ENCODE data around the gene AOAH. TPM values are rescaled to one million over a fixed set of nuclear protein-coding genes. Genes with fewer than 3 reads are reported as not detected.

Gene AOAH
- total and polyA plus RNA-seq, 12 donors: 3.4 to 52.0 (median 13.6) TPM

GRCh38 chr7:36692456-36692855 lies 31.8 kb downstream of the AOAH start:
- no peak overlapping the region for H3K4me3 ChIP-seq
- DNase-seq: no peak
- H3K27me3 ChIP-seq: no peaks in the 10 kb centered on the region
- TF ChIP-seq, protein P1, sequence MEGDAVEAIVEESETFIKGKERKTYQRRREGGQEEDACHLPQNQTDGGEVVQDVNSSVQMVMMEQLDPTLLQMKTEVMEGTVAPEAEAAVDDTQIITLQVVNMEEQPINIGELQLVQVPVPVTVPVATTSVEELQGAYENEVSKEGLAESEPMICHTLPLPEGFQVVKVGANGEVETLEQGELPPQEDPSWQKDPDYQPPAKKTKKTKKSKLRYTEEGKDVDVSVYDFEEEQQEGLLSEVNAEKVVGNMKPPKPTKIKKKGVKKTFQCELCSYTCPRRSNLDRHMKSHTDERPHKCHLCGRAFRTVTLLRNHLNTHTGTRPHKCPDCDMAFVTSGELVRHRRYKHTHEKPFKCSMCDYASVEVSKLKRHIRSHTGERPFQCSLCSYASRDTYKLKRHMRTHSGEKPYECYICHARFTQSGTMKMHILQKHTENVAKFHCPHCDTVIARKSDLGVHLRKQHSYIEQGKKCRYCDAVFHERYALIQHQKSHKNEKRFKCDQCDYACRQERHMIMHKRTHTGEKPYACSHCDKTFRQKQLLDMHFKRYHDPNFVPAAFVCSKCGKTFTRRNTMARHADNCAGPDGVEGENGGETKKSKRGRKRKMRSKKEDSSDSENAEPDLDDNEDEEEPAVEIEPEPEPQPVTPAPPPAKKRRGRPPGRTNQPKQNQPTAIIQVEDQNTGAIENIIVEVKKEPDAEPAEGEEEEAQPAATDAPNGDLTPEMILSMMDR (IDR thresholded peaks at IDR 0.05): no peak
- TF ChIP-seq POLR2A (IDR thresholded peaks at IDR 0.05): no peak
- no peak overlapping the region for H3K27ac ChIP-seq
- no peaks in the 10 kb centered on the region for H3K4me1 ChIP-seq (replicated peaks in 1 of 2)
- 58 to 65% (median 64%) methylated on average over 5 of the region's 5 CpGs for WGBS, 4 donors
- H3K36me3 ChIP-seq (replicated peaks in 1 of 2): no peaks in the 10 kb centered on the region
- intact Hi-C loops (cut with DNase I): no loop called here
- no peaks in the 10 kb centered on the region for H3K9me3 ChIP-seq (replicated peaks in 1 of 3)

DNA sequence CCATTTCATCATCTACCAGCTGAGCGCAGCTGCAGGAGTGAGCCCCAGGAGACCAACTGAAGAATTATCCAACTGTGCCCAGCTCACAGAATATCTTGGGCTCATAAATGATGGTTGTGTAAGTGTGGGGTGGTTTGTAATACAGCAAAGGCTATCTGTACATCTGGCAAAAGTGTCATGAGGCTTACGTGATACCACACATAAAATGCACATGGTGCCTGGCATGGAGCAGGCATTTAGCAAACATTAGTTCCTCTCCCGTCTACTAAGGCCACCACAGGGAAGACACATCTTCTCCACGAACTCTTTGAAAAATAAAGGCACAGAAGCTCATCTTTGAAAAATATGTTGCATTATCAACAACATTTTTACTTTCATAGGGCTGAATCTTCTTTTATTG lies 32.3 kb downstream of the AOAH start:
- WGBS, 4 donors: 55 to 76% (median 63%) methylated on average over 4 of the region's 4 CpGs
- no peak for TF ChIP-seq POLR2A (IDR thresholded peaks at IDR 0.05)
- TF ChIP-seq, protein P1 (IDR thresholded peaks at IDR 0.05): no peak

DNA sequence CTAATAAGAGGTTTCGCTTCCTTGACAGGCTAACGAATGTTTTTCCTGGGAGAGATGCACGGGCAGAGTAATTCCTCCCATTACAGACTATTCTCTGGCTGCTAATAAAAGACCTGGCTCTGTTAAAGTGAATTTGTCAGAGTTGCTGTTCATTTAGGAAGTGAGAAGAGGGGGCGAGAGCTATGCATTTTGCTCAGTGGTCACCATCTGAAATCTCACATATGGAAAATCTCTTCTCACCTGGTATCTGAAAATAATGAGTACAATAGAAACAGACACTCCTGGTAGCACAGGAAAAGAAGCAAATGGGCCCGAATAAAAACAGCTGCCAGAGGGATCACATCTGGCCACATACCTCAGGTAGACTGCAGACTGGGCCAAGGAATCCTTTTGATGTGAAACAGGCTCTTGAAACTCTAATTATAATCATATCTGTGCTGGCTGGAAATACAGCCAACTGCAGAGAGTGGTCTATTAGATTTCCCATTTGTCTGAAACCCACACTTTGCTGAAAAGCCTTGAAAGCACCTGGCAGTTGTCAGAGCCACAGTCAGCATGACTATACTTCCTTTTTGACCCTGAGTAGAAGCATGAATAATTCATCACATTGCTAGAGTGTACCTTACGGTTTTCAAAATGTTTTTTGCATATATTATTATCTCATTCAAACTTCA lies 33.6 kb downstream of the AOAH start:
- no peaks in the 10 kb centered on the region for H3K27me3 ChIP-seq
- intact Hi-C loops (cut with DNase I): no loop called here
- no peak overlapping the region for H3K4me3 ChIP-seq
- WGBS, 4 donors: 55 to 60% (median 60%) methylated on average over 6 of the region's 6 CpGs
- no peaks in the 10 kb centered on the region for H3K9me3 ChIP-seq (replicated peaks in 1 of 3)
- TF ChIP-seq POLR2A (IDR thresholded peaks at IDR 0.05): no peak
- TF ChIP-seq, protein P1 (IDR thresholded peaks at IDR 0.05): no peak
- H3K27ac ChIP-seq: no peak overlapping the region
- H3K36me3 ChIP-seq (replicated peaks in 1 of 2): no peaks in the 10 kb centered on the region
- no peaks in the 10 kb centered on the region for H3K4me1 ChIP-seq (replicated peaks in 1 of 2)
- DNase-seq: no peak

More for the DNA sequence above, 32.3 kb downstream of the AOAH start:
- H3K4me3 ChIP-seq: no peak overlapping the region
- H3K36me3 ChIP-seq (replicated peaks in 1 of 2): no peaks in the 10 kb centered on the region
- H3K9me3 ChIP-seq (replicated peaks in 1 of 3): no peaks in the 10 kb centered on the region
- no peak overlapping the region for H3K27ac ChIP-seq
- no peaks in the 10 kb centered on the region for H3K4me1 ChIP-seq (replicated peaks in 1 of 2)
- no peak for DNase-seq
- no peaks in the 10 kb centered on the region for H3K27me3 ChIP-seq
- intact Hi-C loops (cut with DNase I): no loop called here

DNA sequence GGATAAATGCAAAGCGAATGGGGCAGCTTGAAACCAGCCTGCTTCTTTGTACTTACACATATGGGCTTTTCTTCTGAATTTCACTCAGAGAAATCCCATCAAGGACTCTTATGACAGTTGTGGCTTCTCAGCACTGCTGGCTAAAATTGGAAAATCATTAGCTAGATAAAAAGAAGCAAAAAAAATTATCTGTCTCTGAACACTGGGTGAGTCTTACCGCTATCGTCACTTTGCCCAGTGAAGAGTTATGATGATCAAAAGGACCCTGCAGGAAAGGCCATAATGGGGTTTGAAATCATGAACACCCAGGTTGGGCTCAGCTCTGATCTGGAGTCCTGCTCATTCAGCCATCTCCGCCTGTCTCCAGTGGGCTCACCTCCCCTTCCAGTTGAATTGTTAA lies 34.3 kb downstream of the AOAH start:
- 86 to 90% (median 88%) methylated on average over 4 of the region's 4 CpGs for WGBS, 4 donors
- no peaks in the 10 kb centered on the region for H3K27me3 ChIP-seq
- no peaks in the 10 kb centered on the region for H3K4me1 ChIP-seq (replicated peaks in 1 of 2)
- DNase-seq: no peak
- no peaks in the 10 kb centered on the region for H3K9me3 ChIP-seq (replicated peaks in 1 of 3)
- no peak for TF ChIP-seq POLR2A (IDR thresholded peaks at IDR 0.05)
- TF ChIP-seq, protein P1 (IDR thresholded peaks at IDR 0.05): no peak
- H3K27ac ChIP-seq: no peak overlapping the region
- H3K36me3 ChIP-seq (replicated peaks in 1 of 2): no peaks in the 10 kb centered on the region
- no peak overlapping the region for H3K4me3 ChIP-seq
- intact Hi-C loops (cut with DNase I): no loop called here

Data from adrenal gland (tissue), 12 donors.